MM.1S (cell line): ENCODE data around the gene EVI5L.

Experiments used
- EZH2 ChIP-seq: fragments of 300-600 bp; sonication (generic); optimal IDR thresholded peaks from 2 replicates; pipeline ENCODE3; 2017; ENCODE audit warnings: low read depth, mild to moderate bottlenecking, antibody characterized with exemption, low read length, mixed read lengths
- EZH2phosphoT487 ChIP-seq: fragments of 300-600 bp; sonication (generic); IDR thresholded peaks from 2 replicates; pipeline ENCODE4 v1.6.1; 2018; ENCODE audit warnings: antibody characterized with exemption, low read length
- TF ChIP-seq, protein P1 (sequence below): fragments of 300-600 bp; sonication (generic); IDR thresholded peaks from 2 replicates; pipeline ENCODE4 v1.5.1; 2016; ENCODE audit warnings: antibody characterized with exemption, low read length, mixed read lengths

DNA sequence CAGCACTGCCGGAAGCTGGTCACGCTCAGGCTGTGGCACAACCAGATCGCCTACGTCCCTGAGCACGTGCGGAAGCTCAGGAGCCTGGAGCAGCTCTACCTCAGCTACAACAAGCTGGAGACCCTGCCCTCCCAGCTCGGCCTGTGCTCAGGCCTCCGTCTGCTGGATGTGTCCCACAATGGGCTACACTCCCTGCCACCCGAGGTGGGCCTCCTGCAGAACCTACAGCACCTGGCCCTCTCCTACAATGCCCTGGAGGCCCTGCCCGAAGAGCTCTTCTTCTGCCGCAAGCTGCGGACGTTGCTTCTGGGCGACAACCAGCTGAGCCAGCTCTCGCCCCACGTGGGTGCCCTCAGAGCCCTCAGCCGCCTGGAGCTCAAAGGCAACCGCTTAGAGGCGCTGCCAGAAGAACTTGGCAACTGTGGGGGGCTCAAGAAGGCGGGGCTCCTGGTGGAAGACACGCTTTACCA, 70.4 kb downstream of the EVI5L start:
- TF ChIP-seq, protein P1, sequence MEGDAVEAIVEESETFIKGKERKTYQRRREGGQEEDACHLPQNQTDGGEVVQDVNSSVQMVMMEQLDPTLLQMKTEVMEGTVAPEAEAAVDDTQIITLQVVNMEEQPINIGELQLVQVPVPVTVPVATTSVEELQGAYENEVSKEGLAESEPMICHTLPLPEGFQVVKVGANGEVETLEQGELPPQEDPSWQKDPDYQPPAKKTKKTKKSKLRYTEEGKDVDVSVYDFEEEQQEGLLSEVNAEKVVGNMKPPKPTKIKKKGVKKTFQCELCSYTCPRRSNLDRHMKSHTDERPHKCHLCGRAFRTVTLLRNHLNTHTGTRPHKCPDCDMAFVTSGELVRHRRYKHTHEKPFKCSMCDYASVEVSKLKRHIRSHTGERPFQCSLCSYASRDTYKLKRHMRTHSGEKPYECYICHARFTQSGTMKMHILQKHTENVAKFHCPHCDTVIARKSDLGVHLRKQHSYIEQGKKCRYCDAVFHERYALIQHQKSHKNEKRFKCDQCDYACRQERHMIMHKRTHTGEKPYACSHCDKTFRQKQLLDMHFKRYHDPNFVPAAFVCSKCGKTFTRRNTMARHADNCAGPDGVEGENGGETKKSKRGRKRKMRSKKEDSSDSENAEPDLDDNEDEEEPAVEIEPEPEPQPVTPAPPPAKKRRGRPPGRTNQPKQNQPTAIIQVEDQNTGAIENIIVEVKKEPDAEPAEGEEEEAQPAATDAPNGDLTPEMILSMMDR: no peak
- TF ChIP-seq EZH2 (no peak), EZH2phosphoT487 (no peak)
